ENCODE results near the gene ZMAT2.
"Not testable (repeated sequence)": the region's sequence is repeated elsewhere in the genome, so short reads cannot be mapped to it uniquely, and the experiment has no call there.

The ZMAT2 gene

GRCh38 chr5:140700177-140701144 is at the start of gene ZMAT2:
TSS of gene ZMAT2 (plus strand) at chr5:140700447. CDS start at chr5:140700461, 14 bp downstream.
- Histone ChIP-seq H3K36me3 (ENCODE audit: control insufficient read depth in 1 of 2, insufficient read depth in 2 of 2, low read length in 2 of 2) (peaks cover 55 to 74% of the 10 kb centered on the region in 2 donors), H3K4me3 (ENCODE audit: low read depth in 1 of 2, low read length in 2 of 2) (peak within 1 kb of the TSS; percentile 87 to 99), H3K27ac (ENCODE audit: low read depth, low read length) (no peak within 1 kb of the TSS), H3K9ac (ENCODE audit: low read depth in 1 of 2, low read length in 2 of 2) (peak within 1 kb of the TSS; percentile 74 to 94), H3K4me1 (ENCODE audit: control insufficient read depth in 1 of 2, insufficient read depth in 2 of 2, low read length in 2 of 2) (peaks cover 14 to 17% of the 10 kb centered on the region in 2 donors), H3K9me3 (ENCODE audit: control insufficient read depth in 1 of 2, low read length in 2 of 2) (no peaks in the 10 kb centered on the region), H3K27me3 (ENCODE audit: control insufficient read depth in 1 of 2, insufficient read depth in 2 of 2, low read length in 2 of 2) (no peaks in the 10 kb centered on the region)

- Histone ChIP-seq H3K9me3 (ENCODE audit: control insufficient read depth in 1 of 2, low read length in 2 of 2) (no peaks in the 10 kb centered on the region), H3K27ac (ENCODE audit: low read depth, low read length) (no peak overlapping the region), H3K27me3 (ENCODE audit: control insufficient read depth in 1 of 2, insufficient read depth in 2 of 2, low read length in 2 of 2) (no peaks in the 10 kb centered on the region), H3K4me3 (ENCODE audit: low read depth in 1 of 2, low read length in 2 of 2) (no peak overlapping the region), H3K9ac (ENCODE audit: low read depth in 1 of 2, low read length in 2 of 2) (no peak overlapping the region), H3K4me1 (ENCODE audit: control insufficient read depth in 1 of 2, insufficient read depth in 2 of 2, low read length in 2 of 2) (peaks cover 0 to 3% of the 10 kb centered on the region in 2 donors), H3K36me3 (ENCODE audit: control insufficient read depth in 1 of 2, insufficient read depth in 2 of 2, low read length in 2 of 2) (peaks cover 49 to 88% of the 10 kb centered on the region in 2 donors)
Observed at GRCh38 chr5:140658870-140659269, 41.4 kb upstream of the ZMAT2 start.

- not testable (repeated sequence) for H3K9ac ChIP-seq (ENCODE audit: low read depth in 1 of 2, low read length in 2 of 2); H3K27me3 ChIP-seq (ENCODE audit: control insufficient read depth in 1 of 2, insufficient read depth in 2 of 2, low read length in 2 of 2); H3K27ac ChIP-seq (ENCODE audit: low read depth, low read length); H3K4me1 ChIP-seq (ENCODE audit: control insufficient read depth in 1 of 2, insufficient read depth in 2 of 2, low read length in 2 of 2); H3K4me3 ChIP-seq (ENCODE audit: low read depth in 1 of 2, low read length in 2 of 2); H3K9me3 ChIP-seq (ENCODE audit: control insufficient read depth in 1 of 2, low read length in 2 of 2)
- H3K36me3 ChIP-seq (ENCODE audit: control insufficient read depth in 1 of 2, insufficient read depth in 2 of 2, low read length in 2 of 2) = peaks cover 43 to 73% of the 10 kb centered on the region in 2 donors
Observed at GRCh38 chr5:140660371-140660770, 39.9 kb upstream of the ZMAT2 start.

- Histone ChIP-seq H3K9ac (ENCODE audit: low read depth in 1 of 2, low read length in 2 of 2) (peak overlapping the region; percentile 91 to 92), H3K4me3 (ENCODE audit: low read depth in 1 of 2, low read length in 2 of 2) (peak overlapping the region; percentile 97 to 98), H3K9me3 (ENCODE audit: control insufficient read depth in 1 of 2, low read length in 2 of 2) (no peaks in the 10 kb centered on the region), H3K27me3 (ENCODE audit: control insufficient read depth in 1 of 2, insufficient read depth in 2 of 2, low read length in 2 of 2) (no peaks in the 10 kb centered on the region), H3K36me3 (ENCODE audit: control insufficient read depth in 1 of 2, insufficient read depth in 2 of 2, low read length in 2 of 2) (peaks cover 42 to 63% of the 10 kb centered on the region in 2 donors), H3K4me1 (ENCODE audit: control insufficient read depth in 1 of 2, insufficient read depth in 2 of 2, low read length in 2 of 2) (peaks cover 0 to 21% of the 10 kb centered on the region in 2 donors), H3K27ac (ENCODE audit: low read depth, low read length) (peak overlapping the region; percentile 97)
Observed at GRCh38 chr5:140664030-140664358, 36.3 kb upstream of the ZMAT2 start.

GRCh38 chr5:140664359-140665119 is 35.7 kb upstream of the ZMAT2 start, which contains the start of gene WDR55:
TSS of gene WDR55 (plus strand) at chr5:140664904. CDS start at chr5:140664913, 9 bp downstream.
- Histone ChIP-seq H3K4me1 (ENCODE audit: control insufficient read depth in 1 of 2, insufficient read depth in 2 of 2, low read length in 2 of 2) (peaks cover 0 to 21% of the 10 kb centered on the region in 2 donors), H3K9ac (ENCODE audit: low read depth in 1 of 2, low read length in 2 of 2) (peak within 1 kb of the TSS; percentile 91 to 92), H3K4me3 (ENCODE audit: low read depth in 1 of 2, low read length in 2 of 2) (peak within 1 kb of the TSS; percentile 97 to 98), H3K27me3 (ENCODE audit: control insufficient read depth in 1 of 2, insufficient read depth in 2 of 2, low read length in 2 of 2) (no peaks in the 10 kb centered on the region), H3K36me3 (ENCODE audit: control insufficient read depth in 1 of 2, insufficient read depth in 2 of 2, low read length in 2 of 2) (peaks cover 38 to 63% of the 10 kb centered on the region in 2 donors), H3K27ac (ENCODE audit: low read depth, low read length) (peak within 1 kb of the TSS; percentile 97), H3K9me3 (ENCODE audit: control insufficient read depth in 1 of 2, low read length in 2 of 2) (no peaks in the 10 kb centered on the region)

GRCh38 chr5:140671035-140671434 is 29.2 kb upstream of the ZMAT2 start:
- not testable (repeated sequence) for H3K9ac ChIP-seq (ENCODE audit: low read depth in 1 of 2, low read length in 2 of 2); H3K27ac ChIP-seq (ENCODE audit: low read depth, low read length); H3K4me1 ChIP-seq (ENCODE audit: control insufficient read depth in 1 of 2, insufficient read depth in 2 of 2, low read length in 2 of 2); H3K9me3 ChIP-seq (ENCODE audit: control insufficient read depth in 1 of 2, low read length in 2 of 2); H3K4me3 ChIP-seq (ENCODE audit: low read depth in 1 of 2, low read length in 2 of 2); H3K27me3 ChIP-seq (ENCODE audit: control insufficient read depth in 1 of 2, insufficient read depth in 2 of 2, low read length in 2 of 2)
- H3K36me3 ChIP-seq (ENCODE audit: control insufficient read depth in 1 of 2, insufficient read depth in 2 of 2, low read length in 2 of 2) = peaks cover 26 to 83% of the 10 kb centered on the region in 2 donors

- Histone ChIP-seq H3K4me1 (ENCODE audit: control insufficient read depth in 1 of 2, insufficient read depth in 2 of 2, low read length in 2 of 2) (peaks cover 0 to under 1% of the 10 kb centered on the region in 2 donors), H3K27me3 (ENCODE audit: control insufficient read depth in 1 of 2, insufficient read depth in 2 of 2, low read length in 2 of 2) (no peaks in the 10 kb centered on the region), H3K36me3 (ENCODE audit: control insufficient read depth in 1 of 2, insufficient read depth in 2 of 2, low read length in 2 of 2) (peaks cover 30 to 88% of the 10 kb centered on the region in 2 donors), H3K4me3 (ENCODE audit: low read depth in 1 of 2, low read length in 2 of 2) (no peak overlapping the region), H3K9me3 (ENCODE audit: control insufficient read depth in 1 of 2, low read length in 2 of 2) (no peaks in the 10 kb centered on the region), H3K27ac (ENCODE audit: low read depth, low read length) (no peak overlapping the region), H3K9ac (ENCODE audit: low read depth in 1 of 2, low read length in 2 of 2) (no peak overlapping the region)
Observed at GRCh38 chr5:140671472-140672125, 28.6 kb upstream of the ZMAT2 start.

- Histone ChIP-seq H3K27ac (ENCODE audit: low read depth, low read length) (no peak overlapping the region), H3K4me3 (ENCODE audit: low read depth in 1 of 2, low read length in 2 of 2) (no peak overlapping the region), H3K36me3 (ENCODE audit: control insufficient read depth in 1 of 2, insufficient read depth in 2 of 2, low read length in 2 of 2) (peaks cover 38 to 92% of the 10 kb centered on the region in 2 donors), H3K27me3 (ENCODE audit: control insufficient read depth in 1 of 2, insufficient read depth in 2 of 2, low read length in 2 of 2) (no peaks in the 10 kb centered on the region), H3K9me3 (ENCODE audit: control insufficient read depth in 1 of 2, low read length in 2 of 2) (no peaks in the 10 kb centered on the region), H3K4me1 (ENCODE audit: control insufficient read depth in 1 of 2, insufficient read depth in 2 of 2, low read length in 2 of 2) (no peaks in the 10 kb centered on the region), H3K9ac (ENCODE audit: low read depth in 1 of 2, low read length in 2 of 2) (no peak overlapping the region)
Observed at GRCh38 chr5:140672455-140673186, 27.6 kb upstream of the ZMAT2 start.

- Histone ChIP-seq H3K36me3 (ENCODE audit: control insufficient read depth in 1 of 2, insufficient read depth in 2 of 2, low read length in 2 of 2) (peaks cover 31 to 87% of the 10 kb centered on the region in 2 donors), H3K27ac (ENCODE audit: low read depth, low read length) (no peak within 1 kb of the TSS), H3K4me1 (ENCODE audit: control insufficient read depth in 1 of 2, insufficient read depth in 2 of 2, low read length in 2 of 2) (no peaks in the 10 kb centered on the region), H3K9ac (ENCODE audit: low read depth in 1 of 2, low read length in 2 of 2) (no peak within 1 kb of the TSS), H3K9me3 (ENCODE audit: control insufficient read depth in 1 of 2, low read length in 2 of 2) (no peaks in the 10 kb centered on the region), H3K4me3 (ENCODE audit: low read depth in 1 of 2, low read length in 2 of 2) (no peak within 1 kb of the TSS), H3K27me3 (ENCODE audit: control insufficient read depth in 1 of 2, insufficient read depth in 2 of 2, low read length in 2 of 2) (no peaks in the 10 kb centered on the region)
Observed at GRCh38 chr5:140673187-140673976, 26.9 kb upstream of the ZMAT2 start, which contains the start of gene DND1. TSS of gene DND1 (minus strand) at chr5:140673576. CDS start at chr5:140673542, 34 bp downstream.
